H1 (cell line): Measurements from ENCODE around the gene IRF5. TPM values are rescaled to one million over a fixed set of nuclear protein-coding genes. Genes with fewer than 3 reads are reported as not detected.

Experiments used
- CTCF ChIA-PET: fragments of 300-600 bp; sonication (Branson Sonifier 250); formaldehyde crosslinking; loops from one replicate; lab custom pipeline; 2021; ENCODE audit not compliant: partially characterized antibody; lab: Charles Lee
- POLR2A ChIA-PET: fragments of 300-600 bp; sonication (Branson Sonifier 250); formaldehyde crosslinking; loops from one replicate; lab custom pipeline; 2021; ENCODE audit warnings: inconsistent platforms; ENCODE audit not compliant: partially characterized antibody; lab: Charles Lee
- DNase-seq, 2 experiments: peaks; one replicate each; pipeline versions ENCODE4 v3.0.0 to v3.0.0-alpha.2; 2010 to 2022; ENCODE audit warnings: low spot score in 2 of 2, low read depth in 1 of 2, mixed read lengths in 1 of 2
- FAIRE-seq: peaks from 2 replicates; lab custom pipeline; 2011; peaks lifted over from hg19 to GRCh38; lab: Jason Lieb, UNC
- H2AFZ ChIP-seq: 2 replicates; pipeline ENCODE4 v1.8.1; 2012; ENCODE audit warnings: low read length, inconsistent platforms
- H2AK5ac ChIP-seq: 2 replicates; pipeline ENCODE4 v1.6.1; 2013; ENCODE audit warnings: low read depth, low read length
- H2BK120ac ChIP-seq: replicated peaks from 2 replicates; pipeline ENCODE3; 2013; ENCODE audit warnings: low read depth, low read length, inconsistent platforms
- H2BK12ac ChIP-seq: 2 replicates; pipeline ENCODE4 v1.6.1; 2013; ENCODE audit warnings: low read depth, low read length
- H2BK15ac ChIP-seq: 2 replicates; pipeline ENCODE4 v1.6.1; 2013; ENCODE audit warnings: low read length
- H2BK20ac ChIP-seq: 2 replicates; pipeline ENCODE4 v1.6.1; 2013; ENCODE audit warnings: low read length
- H2BK5ac ChIP-seq: 2 replicates; pipeline ENCODE4 v1.6.1; 2013; ENCODE audit warnings: low read depth, low read length
- H3K14ac ChIP-seq: 2 replicates; pipeline ENCODE4 v1.6.1; 2013; ENCODE audit warnings: inconsistent platforms; ENCODE audit not compliant: insufficient read length
- H3K18ac ChIP-seq: 2 replicates; pipeline ENCODE4 v1.6.1; 2013; ENCODE audit warnings: low read length; ENCODE audit errors: extremely low read depth
- H3K23ac ChIP-seq: 2 replicates; pipeline ENCODE4 v1.6.1; 2013; ENCODE audit warnings: inconsistent platforms; ENCODE audit not compliant: insufficient read length
- H3K23me2 ChIP-seq: 2 replicates; pipeline ENCODE4 v1.6.1; 2013; ENCODE audit warnings: low read depth, low read length
- H3K27ac ChIP-seq: 2 replicates; pipeline ENCODE4 v1.6.1; 2011; ENCODE audit warnings: low read depth, low read length, inconsistent platforms
- H3K27me3 ChIP-seq, 4 experiments: replicated peaks in 1 of 4; 1 replicate in 1 of 4; 2 replicates in 3 of 4; pipeline versions ENCODE4 v1.6.1 to v1.8.1; 2011 to 2013; ENCODE audit warnings: low read length in 3 of 4, mild to moderate bottlenecking in 3 of 4, inconsistent platforms in 2 of 4, mixed read lengths in 2 of 4, moderate library complexity in 1 of 4; ENCODE audit not compliant: control insufficient read depth in 3 of 4, insufficient read depth in 3 of 4; ENCODE audit errors: extremely low read depth in 1 of 4
- H3K36me3 ChIP-seq, 4 experiments: 2 replicates each; pipeline versions ENCODE4 v1.6.1 to v1.8.1; 2011 to 2013; ENCODE audit warnings: mild to moderate bottlenecking in 4 of 4, low read length in 3 of 4, moderate library complexity in 2 of 4, control low read depth in 1 of 4, inconsistent platforms in 1 of 4; ENCODE audit not compliant: insufficient read depth in 4 of 4, control insufficient read depth in 2 of 4
- H3K4ac ChIP-seq: replicated peaks from 2 replicates; pipeline ENCODE3; 2013; ENCODE audit warnings: low read length, low read depth, mixed read lengths, inconsistent platforms; ENCODE audit not compliant: insufficient read length
- H3K4me1 ChIP-seq, 4 experiments: replicated peaks in 1 of 4; 1 replicate in 1 of 4; 2 replicates in 3 of 4; pipeline versions ENCODE4 v1.6.1 to v1.8.1; 2011 to 2013; ENCODE audit warnings: low read length in 3 of 4, inconsistent platforms in 2 of 4, mixed read lengths in 1 of 4; ENCODE audit not compliant: insufficient read depth in 4 of 4, control insufficient read depth in 3 of 4
- H3K4me2 ChIP-seq, 2 experiments: 2 replicates each; pipeline versions ENCODE4 v1.6.1 to v1.8.1; 2011 to 2013; ENCODE audit warnings: low read depth in 2 of 2, low read length in 2 of 2, control low read depth in 1 of 2, inconsistent platforms in 1 of 2, mild to moderate bottlenecking in 1 of 2; ENCODE audit not compliant: insufficient read depth in 1 of 2
- H3K4me3 ChIP-seq, 4 experiments: fragments of 200-600, 300-600 bp in 1 of 4; sonication (generic), shearing (Covaris generic), sonication (Bioruptor Twin) in 1 of 4; 2 replicates each; pipeline versions ENCODE4 v1.5.1 to v1.8.1; 2011 to 2016; ENCODE audit warnings: low read length in 4 of 4, low read depth in 3 of 4, control low read depth in 2 of 4, inconsistent platforms in 2 of 4, mild to moderate bottlenecking in 2 of 4, mixed read lengths in 1 of 4, moderate library complexity in 1 of 4; ENCODE audit not compliant: insufficient read depth in 2 of 4; ENCODE audit errors: extremely low read depth in 1 of 4
- H3K56ac ChIP-seq: replicated peaks from 2 replicates; pipeline ENCODE3; 2013; ENCODE audit warnings: low read depth, mild to moderate bottlenecking, mixed read lengths, low read length, inconsistent platforms; ENCODE audit not compliant: insufficient read length
- H3K79me1 ChIP-seq: 2 replicates; pipeline ENCODE4 v1.6.1; 2013; ENCODE audit warnings: low read depth, low read length, control low read depth
- H3K79me2 ChIP-seq, 2 experiments: 2 replicates each; pipeline versions ENCODE4 v1.6.1 to v1.8.1; 2012 to 2013; ENCODE audit warnings: low read length in 2 of 2, mild to moderate bottlenecking in 2 of 2, inconsistent platforms in 1 of 2; ENCODE audit not compliant: insufficient read depth in 2 of 2, control insufficient read depth in 1 of 2
- H3K9ac ChIP-seq, 4 experiments: replicated peaks in 1 of 4; 1 replicate in 1 of 4; 2 replicates in 3 of 4; pipeline versions ENCODE4 v1.6.1 to v1.8.1; 2011 to 2013; ENCODE audit warnings: low read depth in 3 of 4, low read length in 3 of 4, control low read depth in 2 of 4, mild to moderate bottlenecking in 2 of 4, moderate library complexity in 2 of 4, inconsistent platforms in 1 of 4; ENCODE audit errors: extremely low read depth in 1 of 4
- H3K9me3 ChIP-seq, 2 experiments: 2 replicates each; pipeline versions ENCODE4 v1.6.1 to v1.8.1; 2012 to 2013; ENCODE audit warnings: mild to moderate bottlenecking in 2 of 2, moderate library complexity in 2 of 2, control low read depth in 1 of 2, inconsistent platforms in 1 of 2, low read depth in 1 of 2, low read length in 1 of 2, mixed read lengths in 1 of 2; ENCODE audit not compliant: insufficient read depth in 2 of 2
- H4K20me1 ChIP-seq, 2 experiments: replicated peaks in 1 of 2; 2 replicates each; pipeline versions ENCODE3 to v1.8.1; 2011 to 2013; ENCODE audit warnings: inconsistent platforms in 2 of 2, low read length in 2 of 2, mild to moderate bottlenecking in 1 of 2; ENCODE audit not compliant: insufficient read depth in 2 of 2, control insufficient read depth in 1 of 2
- H4K5ac ChIP-seq: 2 replicates; pipeline ENCODE4 v1.6.1; 2013; ENCODE audit warnings: low read length, low read depth, mixed read lengths, inconsistent platforms; ENCODE audit not compliant: insufficient read length
- H4K8ac ChIP-seq: 2 replicates; pipeline ENCODE4 v1.8.0; 2013; ENCODE audit warnings: mild to moderate bottlenecking, moderate library complexity, low read length, inconsistent platforms; ENCODE audit not compliant: insufficient read depth; ENCODE audit errors: extremely low read depth
- H4K91ac ChIP-seq: replicated peaks from 2 replicates; pipeline ENCODE3; 2013; ENCODE audit warnings: low read length, mixed read lengths, inconsistent platforms; ENCODE audit not compliant: insufficient read length
- CHD1 ChIP-seq: IDR thresholded peaks from 2 replicates; pipeline ENCODE4 v1.6.1; 2012; ENCODE audit warnings: low read depth, low read length, improper control_type of control experiment
- GABPA ChIP-seq: IDR thresholded peaks from 2 replicates; pipeline ENCODE4 v1.6.1; 2011; ENCODE audit warnings: mild to moderate bottlenecking, low read length, moderate library complexity, borderline replicate concordance; ENCODE audit not compliant: insufficient read depth
- HDAC2 ChIP-seq, 2 experiments: fragments of 300-600 bp in 1 of 2; sonication (generic) in 1 of 2; IDR thresholded peaks; 2 replicates each; pipeline ENCODE4 v1.6.1; 2011 to 2012; ENCODE audit warnings: low read depth in 2 of 2, low read length in 2 of 2, mild to moderate bottlenecking in 2 of 2, moderate library complexity in 2 of 2, borderline replicate concordance in 1 of 2, inconsistent platforms in 1 of 2
- NANOG ChIP-seq: IDR thresholded peaks from 2 replicates; pipeline ENCODE4 v1.6.1; 2011; ENCODE audit warnings: low read length, low read depth, mild to moderate bottlenecking, inconsistent platforms; ENCODE audit not compliant: insufficient read depth, poor library complexity, severe bottlenecking
- POLR2A ChIP-seq, 2 experiments: IDR thresholded peaks; 1 replicate in 1 of 2; 2 replicates in 1 of 2; pipeline ENCODE4 v1.6.1; 2011; ENCODE audit warnings: low read depth in 2 of 2, low read length in 2 of 2, mild to moderate bottlenecking in 2 of 2; ENCODE audit errors: control extremely low read depth in 1 of 2
- SIX5 ChIP-seq: IDR thresholded peaks from 2 replicates; pipeline ENCODE4 v1.6.1; 2011; ENCODE audit warnings: mild to moderate bottlenecking, low read depth, low read length
- TAF1 ChIP-seq: IDR thresholded peaks from 2 replicates; pipeline ENCODE4 v1.6.1; 2011; ENCODE audit warnings: mild to moderate bottlenecking, low read depth, low read length
- polyA plus RNA-seq, 7 experiments: library from polyadenylated mRNA; depleted of rRNA in 3 of 7; stranded (reverse) in 5 of 7; unstranded in 2 of 7; fragments of >200 nt in 5 of 7; fragments of 200-250 nt in 2 of 7; gene quantifications; 1 replicate in 5 of 7; 2 replicates in 1 of 7; 4 replicates in 1 of 7; pipeline versions ENCODE4 v1.2.1 to v1.2.3, GENCODE V29; 2011 to 2013; ENCODE audit warnings: missing spikeins in 2 of 7, mixed read lengths in 2 of 7
- total RNA-seq: library from RNA; stranded (reverse); fragmentation: NEBNext Ultra II Directional; extraction: Animal tissue kit (Norgen Biotek cat#: 25700); gene quantifications from 2 replicates; pipeline ENCODE4 v1.2.1, GENCODE V29; 2021
- TF ChIP-seq, protein P1 (sequence below), 3 experiments: IDR thresholded peaks; 1 replicate in 2 of 3; 2 replicates in 1 of 3; pipeline versions ENCODE4 v1.5.1 to v1.6.1; 2011; ENCODE audit warnings: low read length in 3 of 3, mild to moderate bottlenecking in 3 of 3, inconsistent platforms in 2 of 3, low read depth in 1 of 3, moderate library complexity in 1 of 3; ENCODE audit not compliant: insufficient read depth in 1 of 3; ENCODE audit errors: control extremely low read depth in 1 of 3

The IRF5 gene
- total and polyA plus RNA-seq, 2 of the 8 experiments (the other 6 are each of a cell fraction or from before 2014, with no cell fraction given): 0.28 to 1.1 TPM

GRCh38 chr7:128988372-128988771 is 50.6 kb downstream of the IRF5 start:
- Histone ChIP-seq H4K5ac (no peak overlapping the region), H3K14ac (no peak overlapping the region), H3K18ac (no peak overlapping the region), H3K56ac (no peak overlapping the region), H3K9me3 (no peaks in the 10 kb centered on the region), H3K4me2 (no peak overlapping the region), H4K91ac (no peak overlapping the region), H3K23ac (no peak overlapping the region), H2BK5ac (no peak overlapping the region), H4K8ac (no peak overlapping the region), H4K20me1 (peaks cover 1% of the 10 kb centered on the region in 2 experiments), H3K9ac (no peak overlapping the region), H3K27ac (no peak overlapping the region), H2BK12ac (no peak overlapping the region), H2BK120ac (no peak overlapping the region), H3K4me1 (peaks cover 0 to 3% (median 1%) of the 10 kb centered on the region in 4 experiments; a peak in 2 of 7 replicates), H3K4me3 (no peak overlapping the region), H2AK5ac (no peak overlapping the region), H3K79me2 (no peaks in the 10 kb centered on the region), H3K27me3 (no peaks in the 10 kb centered on the region), H2BK20ac (no peak overlapping the region), H2BK15ac (no peak overlapping the region), H3K4ac (no peak overlapping the region), H3K23me2 (no peaks in the 10 kb centered on the region), H2AFZ (no peak overlapping the region), H3K79me1 (no peaks in the 10 kb centered on the region), H3K36me3 (peaks cover 6 to 80% (median 18%) of the 10 kb centered on the region in 4 experiments)
- DNase-seq (no peak), FAIRE-seq (no peak)
- TF ChIP-seq HDAC2 (IDR thresholded peaks at IDR 0.05; ENCODE audit: borderline replicate concordance in 1 of 2, low read depth in 2 of 2, low read length in 2 of 2) (no peak), NANOG (no peak), TAF1 (no peak), SIX5 (no peak), GABPA (no peak), CHD1 (no peak), POLR2A (IDR thresholded peaks at IDR 0.05; ENCODE audit: control extremely low read depth in 1 of 2, low read depth in 2 of 2, low read length in 2 of 2) (no peak)
- TF ChIP-seq, protein P1, sequence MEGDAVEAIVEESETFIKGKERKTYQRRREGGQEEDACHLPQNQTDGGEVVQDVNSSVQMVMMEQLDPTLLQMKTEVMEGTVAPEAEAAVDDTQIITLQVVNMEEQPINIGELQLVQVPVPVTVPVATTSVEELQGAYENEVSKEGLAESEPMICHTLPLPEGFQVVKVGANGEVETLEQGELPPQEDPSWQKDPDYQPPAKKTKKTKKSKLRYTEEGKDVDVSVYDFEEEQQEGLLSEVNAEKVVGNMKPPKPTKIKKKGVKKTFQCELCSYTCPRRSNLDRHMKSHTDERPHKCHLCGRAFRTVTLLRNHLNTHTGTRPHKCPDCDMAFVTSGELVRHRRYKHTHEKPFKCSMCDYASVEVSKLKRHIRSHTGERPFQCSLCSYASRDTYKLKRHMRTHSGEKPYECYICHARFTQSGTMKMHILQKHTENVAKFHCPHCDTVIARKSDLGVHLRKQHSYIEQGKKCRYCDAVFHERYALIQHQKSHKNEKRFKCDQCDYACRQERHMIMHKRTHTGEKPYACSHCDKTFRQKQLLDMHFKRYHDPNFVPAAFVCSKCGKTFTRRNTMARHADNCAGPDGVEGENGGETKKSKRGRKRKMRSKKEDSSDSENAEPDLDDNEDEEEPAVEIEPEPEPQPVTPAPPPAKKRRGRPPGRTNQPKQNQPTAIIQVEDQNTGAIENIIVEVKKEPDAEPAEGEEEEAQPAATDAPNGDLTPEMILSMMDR (IDR thresholded peaks at IDR 0.05; ENCODE audit: control extremely low read depth in 1 of 3, insufficient read depth in 1 of 3, low read depth in 1 of 3, low read length in 3 of 3): no peak
- CTCF ChIA-PET: no interaction called here
- POLR2A ChIA-PET: no interaction called here
